Parathyroid adenoma (tissue), 2 donors: Measurements from ENCODE around the gene SLC30A1.

Experiments
- H2AFZ ChIP-seq: fragments of 300-600 bp; sonication (generic); one replicate; pipeline ENCODE4 v1.7.0; 2017; ENCODE audit warnings: antibody characterized with exemption, mild to moderate bottlenecking
- H3K27ac ChIP-seq: fragments of 300-600 bp; sonication (generic); one replicate; pipeline ENCODE4 v1.7.0; 2017
- H3K27me3 ChIP-seq: fragments of 300-600 bp; sonication (generic); one replicate; pipeline ENCODE4 v1.7.0; 2017; ENCODE audit warnings: low read length; ENCODE audit not compliant: control insufficient read depth, insufficient read depth
- H3K36me3 ChIP-seq: fragments of 300-600 bp; sonication (generic); one replicate; pipeline ENCODE4 v1.7.0; 2017; ENCODE audit warnings: low read length; ENCODE audit not compliant: control insufficient read depth, insufficient read depth
- H3K4me1 ChIP-seq: fragments of 300-600 bp; sonication (generic); one replicate; pipeline ENCODE4 v1.7.0; 2017; ENCODE audit warnings: control low read depth
- H3K4me2 ChIP-seq: fragments of 300-600 bp; sonication (generic); one replicate; pipeline ENCODE4 v1.7.0; 2017; ENCODE audit warnings: low read length
- H3K4me3 ChIP-seq: fragments of 300-600 bp; sonication (generic); one replicate; pipeline ENCODE4 v1.7.0; 2017; ENCODE audit warnings: low read depth, low read length
- H3K79me2 ChIP-seq: fragments of 300-600 bp; sonication (generic); one replicate; pipeline ENCODE4 v1.7.0; 2017; ENCODE audit warnings: control low read depth
- H3K9ac ChIP-seq: fragments of 300-600 bp; sonication (generic); one replicate; pipeline ENCODE4 v1.7.0; 2017; ENCODE audit warnings: mild to moderate bottlenecking
- H3K9me3 ChIP-seq: fragments of 300-600 bp; sonication (generic); one replicate; pipeline ENCODE4 v1.7.0; 2017; ENCODE audit warnings: low read length; ENCODE audit not compliant: control insufficient read depth
- TF ChIP-seq, protein P1 (sequence below): fragments of 300-600 bp; sonication (generic); IDR thresholded peaks from one replicate; pipeline ENCODE4 v1.7.0; 2017; ENCODE audit warnings: antibody characterized with exemption, mild to moderate bottlenecking
- donor health status: primary hyperparathyroidism.

SLC30A1 gene

DNA sequence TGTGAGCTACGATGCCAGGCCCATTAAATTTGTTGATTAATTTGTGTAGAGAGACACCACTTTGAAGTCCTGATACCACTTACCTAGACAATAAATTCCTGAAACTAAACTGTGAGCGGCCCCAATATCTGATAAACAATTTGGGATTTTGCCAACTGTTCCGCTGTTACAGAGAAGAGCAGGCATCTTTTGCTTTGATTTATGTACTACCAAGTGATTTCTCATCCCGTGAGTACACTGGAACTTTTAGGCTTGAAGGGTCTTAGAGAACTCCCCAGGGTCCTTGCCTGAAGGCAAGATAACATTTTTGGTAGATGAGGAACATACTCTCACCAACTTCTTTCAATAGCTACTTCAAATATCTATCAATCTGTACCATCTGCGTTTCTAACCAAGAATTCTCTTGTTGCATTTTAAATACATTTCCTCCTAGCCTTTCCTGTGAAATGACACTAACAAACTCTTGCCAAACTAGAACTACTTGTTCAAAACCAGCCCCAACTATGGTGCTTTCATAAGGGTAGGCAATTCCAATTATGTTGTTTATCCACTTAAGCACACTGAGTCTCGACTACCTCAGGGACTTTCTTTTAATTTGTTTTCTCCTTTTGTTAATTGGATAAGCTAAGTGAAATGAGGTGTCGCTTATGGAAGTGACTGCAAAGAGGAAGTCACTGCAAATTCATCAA, 23.2 kb upstream of the SLC30A1 start:
- Histone ChIP-seq H3K4me3 (no peak overlapping the region), H2AFZ (no peak overlapping the region), H3K4me1 (peaks cover 3% of the 10 kb centered on the region), H3K9me3 (no peaks in the 10 kb centered on the region), H3K27ac (no peak overlapping the region), H3K9ac (no peak overlapping the region), H3K36me3 (no peaks in the 10 kb centered on the region), H3K79me2 (no peaks in the 10 kb centered on the region), H3K4me2 (no peak overlapping the region), H3K27me3 (no peaks in the 10 kb centered on the region)
- TF ChIP-seq, protein P1, sequence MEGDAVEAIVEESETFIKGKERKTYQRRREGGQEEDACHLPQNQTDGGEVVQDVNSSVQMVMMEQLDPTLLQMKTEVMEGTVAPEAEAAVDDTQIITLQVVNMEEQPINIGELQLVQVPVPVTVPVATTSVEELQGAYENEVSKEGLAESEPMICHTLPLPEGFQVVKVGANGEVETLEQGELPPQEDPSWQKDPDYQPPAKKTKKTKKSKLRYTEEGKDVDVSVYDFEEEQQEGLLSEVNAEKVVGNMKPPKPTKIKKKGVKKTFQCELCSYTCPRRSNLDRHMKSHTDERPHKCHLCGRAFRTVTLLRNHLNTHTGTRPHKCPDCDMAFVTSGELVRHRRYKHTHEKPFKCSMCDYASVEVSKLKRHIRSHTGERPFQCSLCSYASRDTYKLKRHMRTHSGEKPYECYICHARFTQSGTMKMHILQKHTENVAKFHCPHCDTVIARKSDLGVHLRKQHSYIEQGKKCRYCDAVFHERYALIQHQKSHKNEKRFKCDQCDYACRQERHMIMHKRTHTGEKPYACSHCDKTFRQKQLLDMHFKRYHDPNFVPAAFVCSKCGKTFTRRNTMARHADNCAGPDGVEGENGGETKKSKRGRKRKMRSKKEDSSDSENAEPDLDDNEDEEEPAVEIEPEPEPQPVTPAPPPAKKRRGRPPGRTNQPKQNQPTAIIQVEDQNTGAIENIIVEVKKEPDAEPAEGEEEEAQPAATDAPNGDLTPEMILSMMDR: no peak

DNA sequence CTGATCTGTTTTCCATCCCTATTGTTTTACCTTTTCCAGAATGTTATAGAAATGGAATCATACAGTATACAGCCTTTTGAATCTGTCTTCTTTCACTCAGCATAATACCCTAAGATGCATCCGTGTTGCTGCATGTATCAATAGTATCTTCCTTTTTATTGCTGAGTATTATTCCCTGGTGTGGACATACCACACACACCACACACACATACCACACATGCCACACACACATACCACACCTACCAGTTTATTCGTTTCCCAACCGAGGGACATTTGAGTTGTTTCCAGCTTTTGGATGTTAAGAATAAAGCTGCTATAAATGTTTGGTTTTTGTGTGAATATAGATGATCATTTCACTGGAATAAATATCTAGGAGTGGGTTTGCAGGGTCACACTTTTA, 22.2 kb upstream of the SLC30A1 start:
- H3K36me3 ChIP-seq: no peaks in the 10 kb centered on the region
- no peak overlapping the region for H3K9ac ChIP-seq
- no peaks in the 10 kb centered on the region for H3K79me2 ChIP-seq
- TF ChIP-seq, protein P1: no peak
- no peak overlapping the region for H3K27ac ChIP-seq
- no peak overlapping the region for H2AFZ ChIP-seq
- no peaks in the 10 kb centered on the region for H3K9me3 ChIP-seq
- peaks cover 3% of the 10 kb centered on the region for H3K4me1 ChIP-seq
- H3K4me3 ChIP-seq: no peak overlapping the region
- H3K27me3 ChIP-seq: no peaks in the 10 kb centered on the region
- no peak overlapping the region for H3K4me2 ChIP-seq

DNA sequence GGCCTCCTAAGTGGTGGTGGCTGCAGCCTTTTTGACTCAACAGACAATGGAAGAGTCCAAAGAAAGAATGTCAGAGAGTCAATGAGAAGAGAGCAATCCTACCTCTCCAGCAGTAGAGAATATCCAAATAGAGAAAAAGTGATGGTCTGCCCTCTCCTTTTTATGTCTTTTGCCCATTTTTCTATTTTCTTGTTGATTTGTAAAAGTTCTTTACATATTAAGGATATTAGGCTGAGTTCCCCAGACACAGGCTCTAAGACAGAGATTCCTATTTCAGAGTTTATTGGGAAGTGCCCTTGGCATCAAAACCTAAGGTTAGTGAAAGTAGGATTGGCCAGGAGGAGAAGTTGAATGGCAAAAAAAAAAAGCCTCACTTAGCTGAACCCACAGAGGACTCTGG, 20.3 kb upstream of the SLC30A1 start:
- H3K9ac ChIP-seq: no peak overlapping the region
- no peak overlapping the region for H3K4me2 ChIP-seq
- no peaks in the 10 kb centered on the region for H3K9me3 ChIP-seq
- no peak overlapping the region for H2AFZ ChIP-seq
- no peaks in the 10 kb centered on the region for H3K79me2 ChIP-seq
- no peaks in the 10 kb centered on the region for H3K27me3 ChIP-seq
- peaks cover 3% of the 10 kb centered on the region for H3K4me1 ChIP-seq
- TF ChIP-seq, protein P1: no peak
- no peak overlapping the region for H3K4me3 ChIP-seq
- no peaks in the 10 kb centered on the region for H3K36me3 ChIP-seq
- no peak overlapping the region for H3K27ac ChIP-seq

DNA sequence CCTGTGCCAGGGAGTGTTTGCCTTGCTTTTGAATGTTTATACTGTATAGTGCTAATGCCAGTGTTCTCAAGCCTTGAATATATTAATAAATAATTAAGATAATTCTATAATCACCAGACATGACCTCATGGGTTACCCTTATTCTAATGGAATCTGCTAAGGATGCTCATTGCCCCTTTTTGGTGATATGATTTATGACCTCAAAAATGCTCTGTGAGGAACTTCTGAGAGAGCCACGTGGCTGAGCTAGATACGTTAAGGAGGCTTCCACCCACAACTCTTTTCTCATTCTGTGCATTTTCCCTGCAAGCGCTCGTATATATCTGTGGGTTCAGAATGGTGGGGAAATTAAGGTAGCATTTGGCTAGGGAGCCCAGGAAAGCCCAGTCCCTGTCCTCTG, 19.6 kb upstream of the SLC30A1 start:
- H3K4me1 ChIP-seq: peaks cover 3% of the 10 kb centered on the region
- TF ChIP-seq, protein P1: no peak
- H3K79me2 ChIP-seq: no peaks in the 10 kb centered on the region
- no peak overlapping the region for H3K4me2 ChIP-seq
- no peaks in the 10 kb centered on the region for H3K27me3 ChIP-seq
- no peak overlapping the region for H3K27ac ChIP-seq
- no peaks in the 10 kb centered on the region for H3K9me3 ChIP-seq
- no peak overlapping the region for H2AFZ ChIP-seq
- H3K9ac ChIP-seq: no peak overlapping the region
- H3K36me3 ChIP-seq: no peaks in the 10 kb centered on the region
- H3K4me3 ChIP-seq: no peak overlapping the region
